ENCODE data around the gene MAMLD1. TPM values are rescaled to one million over a fixed set of nuclear protein-coding genes. Genes with fewer than 3 reads are reported as not detected.

Gene MAMLD1
- total RNA-seq, 3 donors from 2014 or later (not counting 1 experiment from before 2014, with no cell fraction given) = 0.23 to 1.1 (median 0.45) TPM

DNA sequence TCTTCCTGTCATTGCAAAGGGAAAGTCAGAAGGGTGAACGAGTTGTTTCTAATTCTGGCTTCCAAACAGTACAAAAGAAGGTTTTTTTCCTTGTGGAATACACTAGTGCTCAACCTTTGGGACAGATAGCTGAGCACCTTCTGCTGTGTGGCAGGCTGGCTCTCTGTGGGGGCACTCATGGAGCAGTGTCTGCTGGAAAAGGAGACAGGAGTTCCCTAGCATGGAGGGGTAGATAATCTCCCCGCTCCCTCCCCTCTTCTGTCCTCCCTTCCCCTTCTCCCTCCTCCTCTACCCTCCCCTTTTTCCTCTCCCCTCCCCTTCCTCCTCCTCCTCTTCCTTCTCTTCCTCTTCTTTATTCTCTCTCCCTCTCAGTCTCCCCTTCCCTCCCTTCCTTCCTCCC is 142.9 kb downstream of the MAMLD1 start:
- H3K27ac ChIP-seq (ENCODE audit: low read length) = no peak overlapping the region
- no peak for DNase-seq
- H3K36me3 ChIP-seq (ENCODE audit: control insufficient read depth, insufficient read depth, low read length) = no peaks in the 10 kb centered on the region
- Mint-ChIP-seq H3K27ac (no peak overlapping the region), H3K36me3 (no peaks in the 10 kb centered on the region), H3K4me1 (no peaks in the 10 kb centered on the region), H3K9me3 (no peaks in the 10 kb centered on the region), H3K4me3 (no peak overlapping the region), H3K27me3 (ENCODE audit: low read depth in 2 of 2) (peaks cover 0 to 7% of the 10 kb centered on the region in 2 donors)
- intact Hi-C loops (cut with micrococcal nuclease) = no loop called here
- H3K9me3 ChIP-seq (ENCODE audit: control insufficient read depth, insufficient read depth, low read length) = no peaks in the 10 kb centered on the region
- H3K4me3 ChIP-seq (ENCODE audit: low read length) = no peak overlapping the region
- TF ChIP-seq, protein P1, sequence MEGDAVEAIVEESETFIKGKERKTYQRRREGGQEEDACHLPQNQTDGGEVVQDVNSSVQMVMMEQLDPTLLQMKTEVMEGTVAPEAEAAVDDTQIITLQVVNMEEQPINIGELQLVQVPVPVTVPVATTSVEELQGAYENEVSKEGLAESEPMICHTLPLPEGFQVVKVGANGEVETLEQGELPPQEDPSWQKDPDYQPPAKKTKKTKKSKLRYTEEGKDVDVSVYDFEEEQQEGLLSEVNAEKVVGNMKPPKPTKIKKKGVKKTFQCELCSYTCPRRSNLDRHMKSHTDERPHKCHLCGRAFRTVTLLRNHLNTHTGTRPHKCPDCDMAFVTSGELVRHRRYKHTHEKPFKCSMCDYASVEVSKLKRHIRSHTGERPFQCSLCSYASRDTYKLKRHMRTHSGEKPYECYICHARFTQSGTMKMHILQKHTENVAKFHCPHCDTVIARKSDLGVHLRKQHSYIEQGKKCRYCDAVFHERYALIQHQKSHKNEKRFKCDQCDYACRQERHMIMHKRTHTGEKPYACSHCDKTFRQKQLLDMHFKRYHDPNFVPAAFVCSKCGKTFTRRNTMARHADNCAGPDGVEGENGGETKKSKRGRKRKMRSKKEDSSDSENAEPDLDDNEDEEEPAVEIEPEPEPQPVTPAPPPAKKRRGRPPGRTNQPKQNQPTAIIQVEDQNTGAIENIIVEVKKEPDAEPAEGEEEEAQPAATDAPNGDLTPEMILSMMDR (IDR thresholded peaks at IDR 0.05) = no peak
- ATAC-seq = no peak
- WGBS (ENCODE audit: insufficient coverage) = 58% methylated on average over 2 of the region's 2 CpGs
- no peaks in the 10 kb centered on the region for H3K27me3 ChIP-seq (ENCODE audit: control insufficient read depth, insufficient read depth, low read length)
- H3K4me1 ChIP-seq (ENCODE audit: control insufficient read depth, insufficient read depth, low read length) = no peaks in the 10 kb centered on the region

DNA sequence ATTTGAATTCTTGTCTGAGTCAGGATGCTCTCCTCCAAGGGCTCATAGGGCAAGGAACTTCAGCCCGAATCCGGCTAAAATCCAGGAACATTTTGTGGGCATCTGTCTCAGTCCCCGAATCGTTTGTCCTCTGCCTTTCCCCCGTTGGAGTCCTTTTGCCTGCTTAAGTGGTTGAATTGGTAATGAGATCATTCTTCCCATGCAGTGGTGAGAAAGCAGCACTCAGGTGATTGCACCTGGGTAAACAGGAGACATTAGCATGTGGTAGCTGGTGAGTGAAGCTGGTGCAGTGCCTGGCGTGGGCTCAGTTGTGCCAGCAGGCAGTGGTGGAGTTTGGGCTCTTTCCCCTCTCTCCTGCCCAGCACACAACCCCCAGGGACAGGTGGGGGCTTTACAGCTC is 143.4 kb downstream of the MAMLD1 start:
- Histone ChIP-seq H3K4me3 (ENCODE audit: low read length) (no peak overlapping the region), H3K4me1 (ENCODE audit: control insufficient read depth, insufficient read depth, low read length) (no peaks in the 10 kb centered on the region), H3K27me3 (ENCODE audit: control insufficient read depth, insufficient read depth, low read length) (no peaks in the 10 kb centered on the region), H3K27ac (ENCODE audit: low read length) (no peak overlapping the region), H3K9me3 (ENCODE audit: control insufficient read depth, insufficient read depth, low read length) (no peaks in the 10 kb centered on the region), H3K36me3 (ENCODE audit: control insufficient read depth, insufficient read depth, low read length) (no peaks in the 10 kb centered on the region)
- H3K36me3 Mint-ChIP-seq = no peaks in the 10 kb centered on the region
- no peak overlapping the region for H3K4me3 Mint-ChIP-seq
- H3K27me3 Mint-ChIP-seq (ENCODE audit: low read depth in 2 of 2) = peaks cover 0 to 7% of the 10 kb centered on the region in 2 donors
- no peaks in the 10 kb centered on the region for H3K9me3 Mint-ChIP-seq
- DNase-seq (no peak), ATAC-seq (no peak)
- H3K27ac Mint-ChIP-seq = no peak overlapping the region
- intact Hi-C loops (cut with micrococcal nuclease) = no loop called here
- TF ChIP-seq, protein P1 (IDR thresholded peaks at IDR 0.05) = no peak
- H3K4me1 Mint-ChIP-seq = no peaks in the 10 kb centered on the region
- 90% methylated on average over 6 of the region's 6 CpGs for WGBS (ENCODE audit: insufficient coverage)

GRCh38 chrX:150507251-150507856 is 144.2 kb downstream of the MAMLD1 start:
- Mint-ChIP-seq H3K27ac (no peak overlapping the region), H3K4me1 (no peaks in the 10 kb centered on the region), H3K9me3 (no peaks in the 10 kb centered on the region), H3K27me3 (ENCODE audit: low read depth in 2 of 2) (no peaks in the 10 kb centered on the region), H3K36me3 (no peaks in the 10 kb centered on the region), H3K4me3 (no peak overlapping the region)
- no peak overlapping the region for H3K4me3 ChIP-seq (ENCODE audit: low read length)
- intact Hi-C loops (cut with micrococcal nuclease) = no loop called here
- no peak overlapping the region for H3K27ac ChIP-seq (ENCODE audit: low read length)
- H3K9me3 ChIP-seq (ENCODE audit: control insufficient read depth, insufficient read depth, low read length) = no peaks in the 10 kb centered on the region
- no peak for ATAC-seq
- 60% methylated on average over 19 of the region's 19 CpGs for WGBS (ENCODE audit: insufficient coverage)
- H3K4me1 ChIP-seq (ENCODE audit: control insufficient read depth, insufficient read depth, low read length) = no peaks in the 10 kb centered on the region
- no peak for DNase-seq
- TF ChIP-seq, protein P1 (IDR thresholded peaks at IDR 0.05) = no peak
- no peaks in the 10 kb centered on the region for H3K27me3 ChIP-seq (ENCODE audit: control insufficient read depth, insufficient read depth, low read length)
- no peaks in the 10 kb centered on the region for H3K36me3 ChIP-seq (ENCODE audit: control insufficient read depth, insufficient read depth, low read length)

DNA sequence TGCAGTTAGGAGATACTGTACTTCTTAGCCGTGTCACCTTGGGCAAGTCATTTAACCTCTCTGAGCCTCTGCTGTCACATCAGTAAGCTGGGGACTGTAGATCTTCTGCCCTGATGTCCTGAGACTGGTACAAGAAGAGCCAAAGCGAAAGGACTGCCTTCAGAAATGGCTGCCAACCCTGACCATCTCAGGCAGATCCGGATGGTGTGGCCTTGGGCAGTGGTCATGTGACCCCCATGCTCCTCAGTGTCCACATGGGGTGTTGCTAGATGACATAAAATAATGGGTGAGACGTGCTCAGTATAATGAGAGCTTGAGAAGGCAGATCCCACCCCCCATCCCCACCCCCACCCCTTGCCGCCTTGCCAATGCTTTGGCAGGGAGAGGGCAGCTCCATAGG is 144.9 kb downstream of the MAMLD1 start:
- DNase-seq = no peak
- WGBS (ENCODE audit: insufficient coverage) = 87% methylated on average over 3 of the region's 5 CpGs
- H3K4me3 ChIP-seq (ENCODE audit: low read length) = no peak overlapping the region
- no peak overlapping the region for H3K27ac ChIP-seq (ENCODE audit: low read length)
- intact Hi-C loops (cut with micrococcal nuclease) = no loop called here
- TF ChIP-seq, protein P1 (IDR thresholded peaks at IDR 0.05) = no peak
- no peaks in the 10 kb centered on the region for H3K4me1 ChIP-seq (ENCODE audit: control insufficient read depth, insufficient read depth, low read length)
- no peaks in the 10 kb centered on the region for H3K27me3 ChIP-seq (ENCODE audit: control insufficient read depth, insufficient read depth, low read length)
- no peaks in the 10 kb centered on the region for H3K36me3 ChIP-seq (ENCODE audit: control insufficient read depth, insufficient read depth, low read length)
- ATAC-seq = no peak
- Mint-ChIP-seq H3K27ac (no peak overlapping the region), H3K9me3 (no peaks in the 10 kb centered on the region), H3K4me3 (no peak overlapping the region), H3K36me3 (no peaks in the 10 kb centered on the region), H3K4me1 (no peaks in the 10 kb centered on the region), H3K27me3 (ENCODE audit: low read depth in 2 of 2) (no peaks in the 10 kb centered on the region)
- no peaks in the 10 kb centered on the region for H3K9me3 ChIP-seq (ENCODE audit: control insufficient read depth, insufficient read depth, low read length)

All from natural killer cell (primary cell).